GM23248 (cell line): ENCODE data around the gene CADM1. TPM values are rescaled to one million over a fixed set of nuclear protein-coding genes. Genes with fewer than 3 reads are reported as not detected.

ENCODE experiments used
- DNase-seq: peaks from one replicate; pipeline ENCODE4 v3.0.0-alpha.2; 2015
- H2AFZ ChIP-seq: fragments of 200-600 bp; sonication (generic); 2 replicates; pipeline ENCODE4 v1.6.1; 2016; ENCODE audit warnings: antibody characterized with exemption
- H3F3A ChIP-seq: fragments of 200-600 bp; sonication (generic); 2 replicates; pipeline ENCODE4 v1.6.1; 2016; ENCODE audit warnings: mild to moderate bottlenecking, antibody characterized with exemption, mixed run types; ENCODE audit not compliant: insufficient read depth
- H3K27ac ChIP-seq: fragments of 200-600 bp; sonication (generic); 2 replicates; pipeline ENCODE4 v1.5.1; 2016; ENCODE audit warnings: mild to moderate bottlenecking
- H3K27me3 ChIP-seq: fragments of 200-600 bp; sonication (generic); replicated peaks from 2 replicates; pipeline ENCODE4 v1.6.1; 2016; ENCODE audit warnings: mild to moderate bottlenecking; ENCODE audit not compliant: insufficient read depth
- H3K36me3 ChIP-seq: fragments of 200-600 bp; sonication (generic); 2 replicates; pipeline ENCODE4 v1.6.1; 2016; ENCODE audit warnings: low read depth, mild to moderate bottlenecking
- H3K4me1 ChIP-seq: fragments of 200-600 bp; sonication (generic); 2 replicates; pipeline ENCODE4 v1.6.1; 2016; ENCODE audit warnings: mild to moderate bottlenecking; ENCODE audit not compliant: insufficient read depth
- H3K4me2 ChIP-seq: fragments of 200-600 bp; sonication (generic); one replicate; pipeline ENCODE4 v1.6.1; 2016; ENCODE audit warnings: mild to moderate bottlenecking; ENCODE audit not compliant: unreplicated experiment
- H3K4me3 ChIP-seq: fragments of 200-600 bp; sonication (generic); 2 replicates; pipeline ENCODE4 v1.5.1; 2016; ENCODE audit warnings: mild to moderate bottlenecking
- H3K79me2 ChIP-seq: fragments of 200-600 bp; sonication (generic); 2 replicates; pipeline ENCODE4 v1.6.1; 2016; ENCODE audit warnings: mild to moderate bottlenecking; ENCODE audit not compliant: insufficient read depth
- H3K9ac ChIP-seq: fragments of 200-600 bp; sonication (generic); 2 replicates; pipeline ENCODE4 v1.6.1; 2016; ENCODE audit warnings: mild to moderate bottlenecking
- H3K9me2 ChIP-seq: fragments of 200-600 bp; sonication (generic); 2 replicates; pipeline ENCODE4 v1.6.1; 2016; ENCODE audit warnings: mixed run types, mild to moderate bottlenecking, moderate library complexity; ENCODE audit not compliant: insufficient read depth
- H3K9me3 ChIP-seq: fragments of 200-600 bp; sonication (generic); one replicate; pipeline ENCODE4 v1.6.1; 2017; ENCODE audit warnings: low read depth
- H4K20me1 ChIP-seq: fragments of 200-600 bp; sonication (generic); 2 replicates; pipeline ENCODE4 v1.6.0; 2016; ENCODE audit not compliant: insufficient read depth
- EZH2 ChIP-seq: fragments of 200-600 bp; sonication (generic); IDR thresholded peaks from 2 replicates; pipeline ENCODE4 v1.6.1; 2018; ENCODE audit warnings: antibody characterized with exemption, mild to moderate bottlenecking; ENCODE audit not compliant: insufficient read depth, poor library complexity, severe bottlenecking
- EZH2phosphoT487 ChIP-seq: fragments of 200-600 bp; sonication (generic); IDR thresholded peaks from 2 replicates; pipeline ENCODE4 v1.6.1; 2018; ENCODE audit warnings: antibody characterized with exemption, moderate library complexity, mild to moderate bottlenecking, low read depth; ENCODE audit not compliant: insufficient read depth
- WGBS, 2 experiments: methylation state at CpG; one replicate each; pipeline ENCODE4 v1.1.6; 2015 to 2017; ENCODE audit warnings: low lambda C conversion rate in 2 of 2, low coverage in 1 of 2; ENCODE audit errors: missing lambda C conversion rate in 2 of 2; 5-methylcytosine and 5-hydroxymethylcytosine counted together
- in situ Hi-C: fragments of 300-500 bp; cut with MboI; formaldehyde crosslinking; loops from 2 replicates; pipeline ENCODE4 v1.15.0; 2020
- polyA plus RNA-seq: library from polyadenylated mRNA; unstranded; fragments of >200 nt; fragmentation: Nextera tagmentation; extraction: Ambion mirVana; gene quantifications from 2 replicates; pipeline ENCODE4 v1.2.1, GENCODE V29; 2016
- total RNA-seq: library from RNA; depleted of rRNA; stranded (reverse); fragments of >200 nt; shearing (Covaris generic); gene quantifications from 2 replicates; pipeline ENCODE4 v1.2.3, GENCODE V29; 2014

Gene CADM1
- total and polyA plus RNA-seq, 2 experiments from 2014 or later, result 0.83 to 1.4 TPM

- Histone ChIP-seq H3K27ac (no peak overlapping the region), H3K9me2 (no peaks in the 10 kb centered on the region), H3K9ac (no peak overlapping the region), H3K79me2 (no peaks in the 10 kb centered on the region), H3K27me3 (no peaks in the 10 kb centered on the region), H3K4me1 (no peaks in the 10 kb centered on the region), H3K36me3 (no peaks in the 10 kb centered on the region), H3K4me3 (no peak overlapping the region), H3K4me2 (no peak overlapping the region), H3F3A (no peaks in the 10 kb centered on the region), H4K20me1 (no peaks in the 10 kb centered on the region), H3K9me3 (no peaks in the 10 kb centered on the region), H2AFZ (no peak overlapping the region)
- TF ChIP-seq EZH2phosphoT487, result no peak
- no peak for TF ChIP-seq EZH2
- WGBS, 2 experiments, result 46 to 48% methylated on average over 9 of the region's 9 CpGs
- in situ Hi-C loops, result no loop called here
- no peak for DNase-seq
Observed at GRCh38 chr11:115525531-115526006, 21.4 kb upstream of the CADM1 start.

GRCh38 chr11:115524572-115524971, 20.4 kb upstream of the CADM1 start:
- TF ChIP-seq EZH2phosphoT487, result no peak
- TF ChIP-seq EZH2, result no peak
- no peak overlapping the region for H3K4me2 ChIP-seq
- H3K9ac ChIP-seq, result no peak overlapping the region
- H2AFZ ChIP-seq, result no peak overlapping the region
- H4K20me1 ChIP-seq, result no peaks in the 10 kb centered on the region
- no peak overlapping the region for H3K27ac ChIP-seq
- 50 to 68% methylated on average over 1 of the region's 1 CpG for WGBS, 2 experiments
- H3K9me2 ChIP-seq, result no peaks in the 10 kb centered on the region
- H3K9me3 ChIP-seq, result no peaks in the 10 kb centered on the region
- H3K79me2 ChIP-seq, result no peaks in the 10 kb centered on the region
- no peak overlapping the region for H3K4me3 ChIP-seq
- H3K27me3 ChIP-seq, result no peaks in the 10 kb centered on the region
- H3F3A ChIP-seq, result no peaks in the 10 kb centered on the region
- no peaks in the 10 kb centered on the region for H3K4me1 ChIP-seq
- in situ Hi-C loops, result no loop called here
- H3K36me3 ChIP-seq, result no peaks in the 10 kb centered on the region
- DNase-seq, result no peak

DNA sequence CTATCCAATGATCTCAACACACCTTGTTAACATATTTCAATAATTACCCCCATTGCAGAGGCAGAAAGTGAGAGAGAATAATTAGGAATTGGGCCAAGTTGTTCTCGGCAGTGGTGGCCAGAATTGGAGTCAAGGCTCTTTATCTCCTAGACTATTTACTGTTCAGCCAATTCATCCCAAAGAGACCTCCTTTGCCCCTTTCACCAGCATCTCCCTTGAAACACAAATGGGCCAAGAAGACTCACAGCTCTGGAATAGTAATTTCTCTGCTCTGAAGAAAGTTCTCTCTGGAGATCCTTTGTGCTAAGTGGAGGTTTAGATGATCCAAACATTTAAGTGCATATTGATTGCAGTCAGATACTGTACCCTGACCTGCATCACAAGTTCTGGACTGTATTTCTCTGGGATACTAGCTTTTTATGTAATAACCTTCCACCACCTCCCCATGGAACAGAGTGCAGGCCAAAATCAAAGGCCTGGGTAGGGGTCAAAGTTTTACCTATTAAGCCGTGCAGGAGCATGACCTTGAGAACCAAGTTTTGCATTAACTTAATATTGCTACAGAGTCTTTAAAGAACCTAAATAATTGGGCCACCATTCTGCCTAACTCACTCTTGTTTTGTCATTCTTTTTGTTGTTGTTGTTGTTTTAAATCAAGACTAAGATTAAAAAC, 19.6 kb upstream of the CADM1 start:
- no peak overlapping the region for H3K4me3 ChIP-seq
- H3K9me3 ChIP-seq, result no peaks in the 10 kb centered on the region
- in situ Hi-C loops, result no loop called here
- H3K4me1 ChIP-seq, result no peaks in the 10 kb centered on the region
- H3K9me2 ChIP-seq, result no peaks in the 10 kb centered on the region
- H3K27me3 ChIP-seq, result no peaks in the 10 kb centered on the region
- TF ChIP-seq EZH2phosphoT487 (no peak), EZH2 (no peak)
- H3K27ac ChIP-seq, result no peak overlapping the region
- no peaks in the 10 kb centered on the region for H3K79me2 ChIP-seq
- H2AFZ ChIP-seq, result no peak overlapping the region
- no peak overlapping the region for H3K4me2 ChIP-seq
- DNase-seq, result no peak
- H3K36me3 ChIP-seq, result no peaks in the 10 kb centered on the region
- no peaks in the 10 kb centered on the region for H4K20me1 ChIP-seq
- H3F3A ChIP-seq, result no peaks in the 10 kb centered on the region
- WGBS, 2 experiments, result 33 to 34% methylated on average over 2 of the region's 2 CpGs
- H3K9ac ChIP-seq, result no peak overlapping the region

GRCh38 chr11:115522302-115522701, 18.1 kb upstream of the CADM1 start:
- in situ Hi-C loops, result no loop called here
- 38 to 40% methylated on average over 3 of the region's 3 CpGs for WGBS, 2 experiments
- no peak overlapping the region for H3K9ac ChIP-seq
- H3K4me3 ChIP-seq, result no peak overlapping the region
- H3K9me2 ChIP-seq, result no peaks in the 10 kb centered on the region
- H3F3A ChIP-seq, result no peaks in the 10 kb centered on the region
- H3K36me3 ChIP-seq, result no peaks in the 10 kb centered on the region
- H4K20me1 ChIP-seq, result no peaks in the 10 kb centered on the region
- TF ChIP-seq EZH2phosphoT487 (no peak), EZH2 (no peak)
- H3K79me2 ChIP-seq, result no peaks in the 10 kb centered on the region
- no peak for DNase-seq
- no peak overlapping the region for H3K27ac ChIP-seq
- no peak overlapping the region for H2AFZ ChIP-seq
- no peaks in the 10 kb centered on the region for H3K9me3 ChIP-seq
- no peaks in the 10 kb centered on the region for H3K4me1 ChIP-seq
- H3K4me2 ChIP-seq, result no peak overlapping the region
- no peaks in the 10 kb centered on the region for H3K27me3 ChIP-seq
